ENCODE measurements around the gene RLN3. TPM values are rescaled to one million over a fixed set of nuclear protein-coding genes. Genes with fewer than 3 reads are reported as not detected.

Gene RLN3, protein sequence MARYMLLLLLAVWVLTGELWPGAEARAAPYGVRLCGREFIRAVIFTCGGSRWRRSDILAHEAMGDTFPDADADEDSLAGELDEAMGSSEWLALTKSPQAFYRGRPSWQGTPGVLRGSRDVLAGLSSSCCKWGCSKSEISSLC
- not detected for total RNA-seq

DNA sequence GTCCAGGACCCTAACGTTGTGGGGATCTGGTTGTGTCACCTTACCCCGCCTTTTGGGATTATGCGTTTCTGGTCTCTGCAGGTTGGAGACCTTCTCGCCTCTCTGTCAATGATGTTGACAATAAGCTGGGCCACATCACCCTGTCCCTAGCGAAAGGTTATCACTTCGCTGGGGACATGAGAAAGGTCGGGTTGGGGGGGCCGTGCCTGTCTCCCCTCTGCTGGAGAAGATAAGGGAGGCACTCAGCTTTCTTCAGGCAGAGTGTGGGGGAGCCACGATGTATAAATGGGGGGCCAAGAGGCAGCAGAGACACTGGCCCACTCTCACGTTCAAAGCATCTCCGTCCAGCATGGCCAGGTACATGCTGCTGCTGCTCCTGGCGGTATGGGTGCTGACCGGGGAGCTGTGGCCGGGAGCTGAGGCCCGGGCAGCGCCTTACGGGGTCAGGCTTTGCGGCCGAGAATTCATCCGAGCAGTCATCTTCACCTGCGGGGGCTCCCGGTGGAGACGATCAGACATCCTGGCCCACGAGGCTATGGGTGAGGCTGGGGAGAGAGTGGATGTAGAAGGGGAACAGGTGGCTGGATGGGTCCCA, at the start of gene RLN3:
TSS of gene RLN3 (plus strand) at position 293 of the 595 bp plus-strand sequence. CDS start at position 350, 57 bp downstream.
- H3K4me3 ChIP-seq: no peak within 1 kb of the TSS
- no peaks in the 10 kb centered on the region for H3K9me3 ChIP-seq
- TF ChIP-seq, protein P1, sequence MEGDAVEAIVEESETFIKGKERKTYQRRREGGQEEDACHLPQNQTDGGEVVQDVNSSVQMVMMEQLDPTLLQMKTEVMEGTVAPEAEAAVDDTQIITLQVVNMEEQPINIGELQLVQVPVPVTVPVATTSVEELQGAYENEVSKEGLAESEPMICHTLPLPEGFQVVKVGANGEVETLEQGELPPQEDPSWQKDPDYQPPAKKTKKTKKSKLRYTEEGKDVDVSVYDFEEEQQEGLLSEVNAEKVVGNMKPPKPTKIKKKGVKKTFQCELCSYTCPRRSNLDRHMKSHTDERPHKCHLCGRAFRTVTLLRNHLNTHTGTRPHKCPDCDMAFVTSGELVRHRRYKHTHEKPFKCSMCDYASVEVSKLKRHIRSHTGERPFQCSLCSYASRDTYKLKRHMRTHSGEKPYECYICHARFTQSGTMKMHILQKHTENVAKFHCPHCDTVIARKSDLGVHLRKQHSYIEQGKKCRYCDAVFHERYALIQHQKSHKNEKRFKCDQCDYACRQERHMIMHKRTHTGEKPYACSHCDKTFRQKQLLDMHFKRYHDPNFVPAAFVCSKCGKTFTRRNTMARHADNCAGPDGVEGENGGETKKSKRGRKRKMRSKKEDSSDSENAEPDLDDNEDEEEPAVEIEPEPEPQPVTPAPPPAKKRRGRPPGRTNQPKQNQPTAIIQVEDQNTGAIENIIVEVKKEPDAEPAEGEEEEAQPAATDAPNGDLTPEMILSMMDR (IDR thresholded peaks at IDR 0.05): no peak
- H3K27me3 ChIP-seq: no peaks in the 10 kb centered on the region
- H3K4me1 ChIP-seq: peaks cover 0 to 14% of the 10 kb centered on the region in 2 donors
- no peak within 1 kb of the TSS for H3K27ac ChIP-seq
- no peaks in the 10 kb centered on the region for H3K36me3 ChIP-seq
- DNase-seq (ENCODE audit: low spot score): no peak

DNA sequence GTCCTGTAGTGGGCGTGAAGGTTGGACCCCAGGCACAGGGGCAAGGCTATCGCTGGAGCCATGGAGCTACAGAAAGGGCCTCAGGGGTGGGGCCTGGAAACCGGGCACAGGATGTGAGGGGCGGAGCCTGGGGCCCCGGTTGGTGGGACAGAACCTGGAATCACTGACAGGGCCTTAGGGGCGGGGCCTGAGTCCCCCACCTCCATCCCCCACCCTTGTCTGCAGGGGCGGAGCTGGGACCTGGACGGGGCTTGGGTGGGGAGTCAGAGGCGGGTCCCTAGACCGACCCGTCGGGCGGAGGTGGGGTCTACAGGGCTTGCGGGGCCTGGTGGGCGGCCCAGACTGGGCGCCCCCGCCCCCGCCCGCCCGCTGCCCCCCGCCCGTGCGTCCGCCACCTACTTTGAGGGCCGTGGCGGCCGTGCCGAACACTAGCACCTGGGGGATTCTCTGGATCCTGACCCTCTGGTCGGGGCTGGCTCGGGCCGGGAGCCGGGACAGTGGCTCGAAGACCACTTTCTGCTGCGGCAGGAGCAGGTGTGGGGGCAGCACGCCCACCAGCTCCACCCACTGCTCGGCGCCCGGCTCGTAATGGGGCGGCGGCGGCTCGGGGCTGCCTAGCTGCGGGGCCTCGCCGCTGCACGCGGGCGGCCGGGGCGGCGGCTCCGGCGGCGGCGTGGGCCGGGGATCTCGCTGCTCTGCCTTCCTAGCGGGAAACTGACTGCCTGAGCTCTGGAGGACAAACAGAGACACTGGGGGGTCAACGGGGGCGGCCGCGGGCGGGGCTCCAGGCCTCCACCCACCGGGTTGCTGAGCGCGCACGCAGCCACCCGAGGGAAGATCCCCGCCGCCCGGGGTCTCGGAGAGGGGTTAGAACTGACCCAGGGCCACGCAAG, 49.4 kb upstream of the RLN3 start:
- TF ChIP-seq, protein P1 (IDR thresholded peaks at IDR 0.05): no peak

DNA sequence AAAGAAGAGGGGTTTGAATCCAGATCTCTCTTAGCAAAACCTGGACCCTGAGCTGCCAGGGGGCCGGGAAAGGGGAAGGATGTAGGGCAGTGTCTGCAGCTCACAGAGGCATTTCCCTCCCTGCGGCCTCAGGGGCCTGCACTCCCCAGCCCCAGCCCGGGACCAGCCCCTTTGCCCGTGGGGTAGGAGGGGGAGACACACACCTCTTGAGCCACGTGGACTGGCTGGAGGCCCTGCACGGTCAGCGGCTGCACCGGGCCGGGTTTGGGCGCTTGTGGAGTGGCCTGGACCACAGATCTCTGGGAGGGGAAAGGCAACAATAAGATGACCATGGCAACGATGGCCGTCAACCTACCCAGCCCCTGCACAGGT, 48.7 kb upstream of the RLN3 start:
- peaks cover 0 to 45% of the 10 kb centered on the region in 2 donors for H3K4me1 ChIP-seq
- H3K9me3 ChIP-seq: no peaks in the 10 kb centered on the region
- H3K36me3 ChIP-seq: no peaks in the 10 kb centered on the region
- peak overlapping the region; percentile 70 to 85 for H3K27ac ChIP-seq
- H3K4me3 ChIP-seq: peak overlapping the region; percentile 53 to 64
- DNase-seq (ENCODE audit: low spot score): no peak
- no peaks in the 10 kb centered on the region for H3K27me3 ChIP-seq
- TF ChIP-seq, protein P1 (IDR thresholded peaks at IDR 0.05): no peak

More for the DNA sequence above, 49.4 kb upstream of the RLN3 start:
- Histone ChIP-seq H3K36me3 (peaks cover under 1% of the 10 kb centered on the region), H3K9me3 (no peaks in the 10 kb centered on the region), H3K4me1 (peaks cover 0 to 40% of the 10 kb centered on the region in 2 donors), H3K27me3 (no peaks in the 10 kb centered on the region), H3K27ac (peak overlapping the region; percentile 70 to 85), H3K4me3 (peak overlapping the region; percentile 53 to 64)
- DNase-seq (ENCODE audit: low spot score): peak; percentile 89

DNA sequence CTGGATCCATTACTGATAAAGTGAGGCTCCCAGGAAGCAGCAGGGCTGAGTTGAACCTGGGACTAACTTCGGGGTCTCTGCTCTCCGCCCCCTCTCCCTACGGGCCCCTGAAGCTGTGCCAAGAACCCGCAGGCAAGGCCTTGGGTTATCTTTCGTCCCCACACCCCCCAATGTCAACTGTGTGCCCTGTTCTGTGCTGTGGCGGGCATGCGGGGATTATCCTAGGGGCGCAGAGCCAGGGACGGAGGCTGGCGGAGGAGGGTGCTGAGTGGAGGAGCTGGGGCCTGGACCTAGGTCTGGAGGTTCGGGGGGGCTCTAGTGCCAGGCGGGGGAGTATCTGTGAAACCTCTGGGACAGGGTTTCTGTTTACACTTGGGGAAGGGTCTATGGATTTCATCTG, 48.3 kb upstream of the RLN3 start:
- no peak for DNase-seq (ENCODE audit: low spot score)
- Histone ChIP-seq H3K36me3 (no peaks in the 10 kb centered on the region), H3K4me3 (no peak overlapping the region), H3K4me1 (peaks cover 0 to 50% of the 10 kb centered on the region in 2 donors), H3K27me3 (no peaks in the 10 kb centered on the region), H3K9me3 (no peaks in the 10 kb centered on the region), H3K27ac (no peak overlapping the region)
- TF ChIP-seq, protein P1 (IDR thresholded peaks at IDR 0.05): no peak

- TF ChIP-seq, protein P1 (IDR thresholded peaks at IDR 0.05): no peak
- DNase-seq (ENCODE audit: low spot score): no peak
- no peak overlapping the region for H3K4me3 ChIP-seq
- H3K27ac ChIP-seq: no peak overlapping the region
- H3K4me1 ChIP-seq: peaks cover 0 to 51% of the 10 kb centered on the region in 2 donors
- no peaks in the 10 kb centered on the region for H3K36me3 ChIP-seq
- H3K9me3 ChIP-seq: no peaks in the 10 kb centered on the region
- H3K27me3 ChIP-seq: no peaks in the 10 kb centered on the region
Measured at GRCh38 chr19:13980340-13980739, 47.6 kb upstream of the RLN3 start.
